SK-N-SH (cell line): ENCODE data around the gene TDRD9. TPM values are rescaled to one million over a fixed set of nuclear protein-coding genes. Genes with fewer than 3 reads are reported as not detected.

Experiments used
- CTCF ChIA-PET: fragments of 300-600, 350-600 bp; formaldehyde crosslinking; extraction: SDS; loops from one replicate; lab custom pipeline; 2021; lab: Yijun Ruan, JAX
- POLR2A ChIA-PET: fragments of 350-600 bp; sonication (Branson Sonifier 250); formaldehyde crosslinking; extraction: SDS; loops from one replicate; lab custom pipeline; 2020; ENCODE audit warnings: antibody characterized with exemption, inconsistent platforms; lab: Yijun Ruan, JAX
- DNase-seq: peaks from one replicate; pipeline ENCODE4 v3.0.0; 2012
- H2AFZ ChIP-seq: fragments of 200-600 bp; sonication (generic); 2 replicates; pipeline ENCODE4 v1.8.1; 2016; ENCODE audit warnings: antibody characterized with exemption, mild to moderate bottlenecking, low read depth
- H3F3A ChIP-seq: fragments of 200-600 bp; sonication (generic); replicated peaks from 2 replicates; pipeline ENCODE3; 2016; ENCODE audit warnings: antibody characterized with exemption, mild to moderate bottlenecking; ENCODE audit not compliant: insufficient read depth
- H3K27ac ChIP-seq, 2 experiments: fragments of 200-500 bp in 1 of 2; fragments of 200-600 bp in 1 of 2; sonication (Bioruptor generic) in 1 of 2; sonication (generic), shearing (Covaris generic) in 1 of 2; 2 replicates each; pipeline versions ENCODE4 v1.5.1 to v1.6.1; 2014 to 2016; ENCODE audit warnings: low read depth in 2 of 2, inconsistent platforms in 1 of 2, low read length in 1 of 2, mild to moderate bottlenecking in 1 of 2, mixed read lengths in 1 of 2
- H3K27me3 ChIP-seq: fragments of 200-600 bp; sonication (generic), shearing (Covaris generic); 2 replicates; pipeline ENCODE4 v1.6.1; 2016; ENCODE audit warnings: mixed run types; ENCODE audit not compliant: insufficient read depth
- H3K36me3 ChIP-seq, 2 experiments: fragments of 200-500 bp in 1 of 2; fragments of 200-600 bp in 1 of 2; sonication (Bioruptor generic) in 1 of 2; sonication (generic) in 1 of 2; replicated peaks in 1 of 2; 2 replicates each; pipeline versions ENCODE3 to v1.5.1; 2014 to 2016; ENCODE audit warnings: low read length in 1 of 2, mild to moderate bottlenecking in 1 of 2; ENCODE audit not compliant: insufficient read depth in 2 of 2, control insufficient read depth in 1 of 2
- H3K4me1 ChIP-seq, 2 experiments: fragments of 200-500 bp in 1 of 2; fragments of 200-600 bp in 1 of 2; sonication (Bioruptor generic) in 1 of 2; sonication (generic), shearing (Covaris generic) in 1 of 2; 2 replicates each; pipeline versions ENCODE4 v1.5.1 to v1.6.1; 2014 to 2016; ENCODE audit warnings: low read depth in 1 of 2, low read length in 1 of 2, mixed run types in 1 of 2; ENCODE audit not compliant: insufficient read depth in 2 of 2, control insufficient read depth in 1 of 2
- H3K4me2 ChIP-seq: fragments of 200-600 bp; sonication (generic), shearing (Covaris generic); 2 replicates; pipeline ENCODE4 v1.6.1; 2017; ENCODE audit warnings: mixed run types
- H3K4me3 ChIP-seq, 2 experiments: fragments of 200-500 bp in 1 of 2; fragments of 200-600 bp in 1 of 2; sonication (Bioruptor generic) in 1 of 2; sonication (generic), shearing (Covaris generic) in 1 of 2; 2 replicates each; pipeline versions ENCODE4 v1.5.1 to v1.8.1; 2014 to 2016; ENCODE audit warnings: low read depth in 2 of 2, inconsistent platforms in 1 of 2, low read length in 1 of 2, mild to moderate bottlenecking in 1 of 2, mixed read lengths in 1 of 2, moderate library complexity in 1 of 2
- H3K79me2 ChIP-seq: fragments of 200-600 bp; sonication (generic); 2 replicates; pipeline ENCODE4 v1.8.1; 2017; ENCODE audit warnings: mild to moderate bottlenecking; ENCODE audit not compliant: insufficient read depth
- H3K9ac ChIP-seq: fragments of 200-600 bp; sonication (generic); 2 replicates; pipeline ENCODE4 v1.6.1; 2017; ENCODE audit warnings: mixed run types
- H3K9me2 ChIP-seq: fragments of 200-600 bp; sonication (generic); 2 replicates; pipeline ENCODE4 v1.6.1; 2017; ENCODE audit warnings: mixed run types
- H3K9me3 ChIP-seq: fragments of 200-600 bp; sonication (generic); 2 replicates; pipeline ENCODE4 v1.6.1; 2017; ENCODE audit warnings: mixed run types, mild to moderate bottlenecking, moderate library complexity
- H4K20me1 ChIP-seq: fragments of 200-600 bp; sonication (generic); 2 replicates; pipeline ENCODE4 v1.6.1; 2017; ENCODE audit warnings: mild to moderate bottlenecking, mixed run types; ENCODE audit not compliant: insufficient read depth
- CHD2 ChIP-seq: fragments of 150-350 bp; IDR thresholded peaks from 2 replicates; pipeline ENCODE4 v1.6.1; 2018; ENCODE audit warnings: low read length; ENCODE audit not compliant: partially characterized antibody
- ELF1 ChIP-seq: IDR thresholded peaks from 2 replicates; pipeline ENCODE4 v1.4.0; 2012
- FOSL2 ChIP-seq: IDR thresholded peaks from 2 replicates; pipeline ENCODE4 v1.4.0; 2012; ENCODE audit warnings: low read depth, mild to moderate bottlenecking, moderate library complexity, borderline replicate concordance
- FOXJ3 ChIP-seq: sonication (generic); formaldehyde crosslinking; IDR thresholded peaks from 2 replicates; pipeline ENCODE4 v1.5.1; 2020; ENCODE audit warnings: mild to moderate bottlenecking, missing genetic modification reagents
- FOXM1 ChIP-seq: IDR thresholded peaks from 2 replicates; pipeline ENCODE4 v1.4.0; 2012; ENCODE audit warnings: low read depth, mild to moderate bottlenecking
- GATA2 ChIP-seq: sonication (generic); formaldehyde crosslinking; IDR thresholded peaks from 2 replicates; pipeline ENCODE4 v1.5.0; 2020; ENCODE audit warnings: mild to moderate bottlenecking, missing genetic modification reagents
- MEF2A ChIP-seq: IDR thresholded peaks from 2 replicates; pipeline ENCODE4 v1.4.0; 2012; ENCODE audit warnings: low read depth, borderline replicate concordance
- NFIC ChIP-seq: IDR thresholded peaks from 2 replicates; pipeline ENCODE4 v1.4.0; 2012; ENCODE audit warnings: borderline replicate concordance
- NRF1 ChIP-seq: IDR thresholded peaks from 2 replicates; pipeline ENCODE4 v1.6.1; 2012; ENCODE audit warnings: low read depth, mild to moderate bottlenecking, low read length
- RAD21 ChIP-seq: IDR thresholded peaks from 2 replicates; pipeline ENCODE4 v1.6.1; 2012; ENCODE audit warnings: mild to moderate bottlenecking, low read length
- RCOR1 ChIP-seq: fragments of 150-350 bp; IDR thresholded peaks from 2 replicates; pipeline ENCODE4 v1.6.1; 2017; ENCODE audit warnings: antibody characterized with exemption, low read length
- RXRA ChIP-seq: IDR thresholded peaks from 2 replicates; pipeline ENCODE4 v1.4.0; 2012; ENCODE audit warnings: low read depth, mild to moderate bottlenecking, borderline replicate concordance
- SIN3A ChIP-seq: IDR thresholded peaks from 2 replicates; pipeline ENCODE4 v1.6.1; 2012; ENCODE audit warnings: low read depth, mild to moderate bottlenecking, low read length, moderate library complexity, borderline replicate concordance
- YY1 ChIP-seq: IDR thresholded peaks from 2 replicates; pipeline ENCODE4 v1.4.0; 2012; ENCODE audit warnings: low read depth, mild to moderate bottlenecking
- WGBS: methylation state at CpG from one replicate; pipeline ENCODE4 v1.1.6; 2017; ENCODE audit warnings: low lambda C conversion rate; 5-methylcytosine and 5-hydroxymethylcytosine counted together
- polyA plus RNA-seq, 3 experiments: library from polyadenylated mRNA; depleted of rRNA; stranded (reverse); fragments of >200 nt; gene quantifications; 2 replicates each; pipeline ENCODE4 v1.2.3, GENCODE V29; 2012
- TF ChIP-seq, protein P1 (sequence below): fragments of 200-600 bp; sonication (generic); IDR thresholded peaks from 2 replicates; pipeline ENCODE4 v1.6.1; 2017; ENCODE audit warnings: antibody characterized with exemption, mild to moderate bottlenecking, moderate library complexity
- TF ChIP-seq, protein P2 (sequence below): IDR thresholded peaks from 2 replicates; pipeline ENCODE4 v1.4.0; 2012; ENCODE audit warnings: low read depth, borderline replicate concordance
- TF ChIP-seq, protein P3 (sequence below): IDR thresholded peaks from 2 replicates; pipeline ENCODE4 v1.4.0; 2012; ENCODE audit warnings: low read depth, borderline replicate concordance
- TF ChIP-seq, protein P4 (sequence below): IDR thresholded peaks from 2 replicates; pipeline ENCODE4 v1.4.0; 2012; ENCODE audit warnings: low read depth
- TF ChIP-seq, protein P5 (sequence below): IDR thresholded peaks from 2 replicates; pipeline ENCODE4 v1.6.1; 2012; ENCODE audit warnings: mild to moderate bottlenecking, low read depth, low read length, moderate library complexity

The TDRD9 gene
- polyA plus RNA-seq, 1 of the 3 experiments (the other 2 are of a cell fraction), result not detected

DNA sequence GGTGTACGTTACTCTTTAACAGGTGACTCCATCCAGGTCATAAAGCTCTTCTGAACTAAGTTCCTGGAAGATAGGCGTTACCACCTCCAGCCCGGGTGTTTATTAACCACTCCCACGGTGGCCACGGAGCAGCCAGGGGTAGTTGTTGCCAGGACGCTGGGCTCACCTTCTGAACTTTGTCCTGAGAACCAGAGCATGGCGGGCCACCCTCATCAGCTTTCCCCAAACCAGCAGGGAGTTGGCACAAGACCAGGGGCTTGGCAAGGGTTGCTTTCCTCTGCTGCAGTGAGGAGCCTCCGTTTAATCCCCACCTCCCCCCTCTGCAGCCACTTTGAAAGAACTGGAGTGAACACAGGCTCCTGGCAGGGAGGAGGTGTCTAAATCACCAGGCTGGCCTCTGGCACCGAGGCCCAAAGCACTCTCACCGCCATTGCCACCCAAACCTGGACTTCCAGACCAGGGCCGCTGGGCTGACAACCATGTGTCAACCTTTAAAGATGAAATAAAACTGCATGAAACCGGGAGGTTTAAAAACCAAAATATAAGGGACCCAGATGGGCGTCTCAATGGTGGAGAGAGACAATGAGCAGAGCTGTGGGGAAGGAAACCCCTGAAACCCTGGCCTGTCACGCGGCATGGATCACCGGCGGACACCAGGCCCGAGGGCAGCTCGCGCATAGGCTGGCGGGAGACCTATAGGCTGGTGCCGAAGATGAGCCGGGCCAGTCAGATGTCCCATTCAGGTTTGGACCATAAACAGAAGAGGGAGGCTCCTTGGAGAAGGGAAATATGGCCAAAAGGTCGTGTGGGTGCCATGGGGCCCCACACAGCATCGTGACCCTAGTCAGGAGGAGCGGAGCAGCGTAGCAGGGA lies 30.9 kb upstream of the TDRD9 start:
- no peak overlapping the region for H3K9ac ChIP-seq
- 72% methylated on average over 22 of the region's 27 CpGs for WGBS
- H3K9me2 ChIP-seq, result no peaks in the 10 kb centered on the region
- H3K36me3 ChIP-seq, result no peaks in the 10 kb centered on the region
- H3K27me3 ChIP-seq, result no peaks in the 10 kb centered on the region
- no peaks in the 10 kb centered on the region for H3F3A ChIP-seq
- H3K4me1 ChIP-seq, result no peaks in the 10 kb centered on the region
- H3K4me2 ChIP-seq, result no peak overlapping the region
- H3K79me2 ChIP-seq, result no peaks in the 10 kb centered on the region
- no peak overlapping the region for H3K27ac ChIP-seq
- H2AFZ ChIP-seq, result no peak overlapping the region
- POLR2A ChIA-PET, result no interaction called here
- CTCF ChIA-PET, result interaction anchor here (1.3 to 2.0 kb wide), 2 partner anchors 89 to 138 kb away, joined by 3 to 6 read pairs; no protein-coding TSS in a partner anchor
- H4K20me1 ChIP-seq, result no peaks in the 10 kb centered on the region
- no peak overlapping the region for H3K4me3 ChIP-seq
- TF ChIP-seq NRF1, result no peak
- TF ChIP-seq NFIC, result no peak
- TF ChIP-seq, protein P1, sequence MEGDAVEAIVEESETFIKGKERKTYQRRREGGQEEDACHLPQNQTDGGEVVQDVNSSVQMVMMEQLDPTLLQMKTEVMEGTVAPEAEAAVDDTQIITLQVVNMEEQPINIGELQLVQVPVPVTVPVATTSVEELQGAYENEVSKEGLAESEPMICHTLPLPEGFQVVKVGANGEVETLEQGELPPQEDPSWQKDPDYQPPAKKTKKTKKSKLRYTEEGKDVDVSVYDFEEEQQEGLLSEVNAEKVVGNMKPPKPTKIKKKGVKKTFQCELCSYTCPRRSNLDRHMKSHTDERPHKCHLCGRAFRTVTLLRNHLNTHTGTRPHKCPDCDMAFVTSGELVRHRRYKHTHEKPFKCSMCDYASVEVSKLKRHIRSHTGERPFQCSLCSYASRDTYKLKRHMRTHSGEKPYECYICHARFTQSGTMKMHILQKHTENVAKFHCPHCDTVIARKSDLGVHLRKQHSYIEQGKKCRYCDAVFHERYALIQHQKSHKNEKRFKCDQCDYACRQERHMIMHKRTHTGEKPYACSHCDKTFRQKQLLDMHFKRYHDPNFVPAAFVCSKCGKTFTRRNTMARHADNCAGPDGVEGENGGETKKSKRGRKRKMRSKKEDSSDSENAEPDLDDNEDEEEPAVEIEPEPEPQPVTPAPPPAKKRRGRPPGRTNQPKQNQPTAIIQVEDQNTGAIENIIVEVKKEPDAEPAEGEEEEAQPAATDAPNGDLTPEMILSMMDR, result no peak
- TF ChIP-seq FOXJ3 (CRISPR knock-in tag), result no peak
- no peak for TF ChIP-seq RXRA
- TF ChIP-seq, protein P2, sequence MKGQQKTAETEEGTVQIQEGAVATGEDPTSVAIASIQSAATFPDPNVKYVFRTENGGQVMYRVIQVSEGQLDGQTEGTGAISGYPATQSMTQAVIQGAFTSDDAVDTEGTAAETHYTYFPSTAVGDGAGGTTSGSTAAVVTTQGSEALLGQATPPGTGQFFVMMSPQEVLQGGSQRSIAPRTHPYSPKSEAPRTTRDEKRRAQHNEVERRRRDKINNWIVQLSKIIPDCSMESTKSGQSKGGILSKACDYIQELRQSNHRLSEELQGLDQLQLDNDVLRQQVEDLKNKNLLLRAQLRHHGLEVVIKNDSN, result no peak
- no peak for TF ChIP-seq FOSL2
- TF ChIP-seq, protein P3, sequence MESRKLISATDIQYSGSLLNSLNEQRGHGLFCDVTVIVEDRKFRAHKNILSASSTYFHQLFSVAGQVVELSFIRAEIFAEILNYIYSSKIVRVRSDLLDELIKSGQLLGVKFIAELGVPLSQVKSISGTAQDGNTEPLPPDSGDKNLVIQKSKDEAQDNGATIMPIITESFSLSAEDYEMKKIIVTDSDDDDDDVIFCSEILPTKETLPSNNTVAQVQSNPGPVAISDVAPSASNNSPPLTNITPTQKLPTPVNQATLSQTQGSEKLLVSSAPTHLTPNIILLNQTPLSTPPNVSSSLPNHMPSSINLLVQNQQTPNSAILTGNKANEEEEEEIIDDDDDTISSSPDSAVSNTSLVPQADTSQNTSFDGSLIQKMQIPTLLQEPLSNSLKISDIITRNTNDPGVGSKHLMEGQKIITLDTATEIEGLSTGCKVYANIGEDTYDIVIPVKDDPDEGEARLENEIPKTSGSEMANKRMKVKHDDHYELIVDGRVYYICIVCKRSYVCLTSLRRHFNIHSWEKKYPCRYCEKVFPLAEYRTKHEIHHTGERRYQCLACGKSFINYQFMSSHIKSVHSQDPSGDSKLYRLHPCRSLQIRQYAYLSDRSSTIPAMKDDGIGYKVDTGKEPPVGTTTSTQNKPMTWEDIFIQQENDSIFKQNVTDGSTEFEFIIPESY, result no peak
- TF ChIP-seq ELF1, result no peak
- TF ChIP-seq, protein P4, sequence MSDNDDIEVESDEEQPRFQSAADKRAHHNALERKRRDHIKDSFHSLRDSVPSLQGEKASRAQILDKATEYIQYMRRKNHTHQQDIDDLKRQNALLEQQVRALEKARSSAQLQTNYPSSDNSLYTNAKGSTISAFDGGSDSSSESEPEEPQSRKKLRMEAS, result no peak
- no peak for TF ChIP-seq FOXM1
- TF ChIP-seq CHD2, result no peak
- no peak for TF ChIP-seq YY1
- TF ChIP-seq, protein P5, sequence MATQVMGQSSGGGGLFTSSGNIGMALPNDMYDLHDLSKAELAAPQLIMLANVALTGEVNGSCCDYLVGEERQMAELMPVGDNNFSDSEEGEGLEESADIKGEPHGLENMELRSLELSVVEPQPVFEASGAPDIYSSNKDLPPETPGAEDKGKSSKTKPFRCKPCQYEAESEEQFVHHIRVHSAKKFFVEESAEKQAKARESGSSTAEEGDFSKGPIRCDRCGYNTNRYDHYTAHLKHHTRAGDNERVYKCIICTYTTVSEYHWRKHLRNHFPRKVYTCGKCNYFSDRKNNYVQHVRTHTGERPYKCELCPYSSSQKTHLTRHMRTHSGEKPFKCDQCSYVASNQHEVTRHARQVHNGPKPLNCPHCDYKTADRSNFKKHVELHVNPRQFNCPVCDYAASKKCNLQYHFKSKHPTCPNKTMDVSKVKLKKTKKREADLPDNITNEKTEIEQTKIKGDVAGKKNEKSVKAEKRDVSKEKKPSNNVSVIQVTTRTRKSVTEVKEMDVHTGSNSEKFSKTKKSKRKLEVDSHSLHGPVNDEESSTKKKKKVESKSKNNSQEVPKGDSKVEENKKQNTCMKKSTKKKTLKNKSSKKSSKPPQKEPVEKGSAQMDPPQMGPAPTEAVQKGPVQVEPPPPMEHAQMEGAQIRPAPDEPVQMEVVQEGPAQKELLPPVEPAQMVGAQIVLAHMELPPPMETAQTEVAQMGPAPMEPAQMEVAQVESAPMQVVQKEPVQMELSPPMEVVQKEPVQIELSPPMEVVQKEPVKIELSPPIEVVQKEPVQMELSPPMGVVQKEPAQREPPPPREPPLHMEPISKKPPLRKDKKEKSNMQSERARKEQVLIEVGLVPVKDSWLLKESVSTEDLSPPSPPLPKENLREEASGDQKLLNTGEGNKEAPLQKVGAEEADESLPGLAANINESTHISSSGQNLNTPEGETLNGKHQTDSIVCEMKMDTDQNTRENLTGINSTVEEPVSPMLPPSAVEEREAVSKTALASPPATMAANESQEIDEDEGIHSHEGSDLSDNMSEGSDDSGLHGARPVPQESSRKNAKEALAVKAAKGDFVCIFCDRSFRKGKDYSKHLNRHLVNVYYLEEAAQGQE, result no peak
- TF ChIP-seq GATA2 (CRISPR knock-in tag), result no peak
- TF ChIP-seq MEF2A, result no peak
- no peak for TF ChIP-seq SIN3A
- TF ChIP-seq RAD21, result no peak
- no peak for TF ChIP-seq RCOR1
- no peaks in the 10 kb centered on the region for H3K9me3 ChIP-seq
- no peak for DNase-seq
